WTC11 (cell line): ENCODE measurements around the gene SYN1. TPM values are rescaled to one million over a fixed set of nuclear protein-coding genes. Genes with fewer than 3 reads are reported as not detected.
A peak's percentile ranks its signal among the peaks of the same experiment; 100 is the strongest.

Source experiments
- ATAC-seq: fragments of 200-7000 bp; cut with Tn5 transposase; 2 replicates; pipeline ENCODE4 v1.10.0; 2021; ENCODE audit warnings: mild to moderate bottlenecking, moderate library complexity
- CTCF ChIA-PET: fragments of 300-600 bp; sonication (Branson Sonifier 250); formaldehyde crosslinking; loops from one replicate; lab custom pipeline; 2021; ENCODE audit warnings: antibody characterized with exemption; lab: Charles Lee
- POLR2A ChIA-PET: fragments of 350-600 bp; sonication (Branson Sonifier 250); formaldehyde crosslinking; loops from one replicate; lab custom pipeline; 2021; ENCODE audit warnings: antibody characterized with exemption; lab: Charles Lee
- DNase-seq: peaks from one replicate; pipeline ENCODE4 v3.0.0; 2021; ENCODE audit warnings: low spot score
- H3K27ac Mint-ChIP-seq: 2 replicates; pipeline ENCODE4 v1.8.0; 2021; ENCODE audit warnings: mixed read lengths
- H3K27me3 Mint-ChIP-seq: 2 replicates; pipeline ENCODE4 v1.8.0; 2021; ENCODE audit warnings: low read depth, mild to moderate bottlenecking, moderate library complexity, mixed read lengths
- H3K36me3 Mint-ChIP-seq: 2 replicates; pipeline ENCODE4 v1.8.0; 2021; ENCODE audit warnings: mixed read lengths
- H3K4me1 Mint-ChIP-seq: 2 replicates; pipeline ENCODE4 v1.8.0; 2022; ENCODE audit warnings: mixed read lengths
- H3K4me3 Mint-ChIP-seq: 2 replicates; pipeline ENCODE4 v1.8.0; 2021; ENCODE audit warnings: mild to moderate bottlenecking, moderate library complexity, mixed read lengths
- H3K9me3 Mint-ChIP-seq: 2 replicates; pipeline ENCODE4 v1.8.0; 2021; ENCODE audit warnings: mixed read lengths
- ATF6 ChIP-seq: sonication (generic); formaldehyde crosslinking; IDR thresholded peaks from 2 replicates; pipeline ENCODE4 v1.8.1; 2023; ENCODE audit warnings: mild to moderate bottlenecking, missing genetic modification reagents
- CBFB ChIP-seq: sonication (generic); formaldehyde crosslinking; IDR thresholded peaks from 2 replicates; pipeline ENCODE4 v1.8.1; 2022; ENCODE audit warnings: mild to moderate bottlenecking, low read depth, missing genetic modification reagents
- EMX1 ChIP-seq: fragments of 250-450 bp; sonication (Bioruptor Pico); IDR thresholded peaks from 2 replicates; pipeline ENCODE4 v1.8.0; 2021; ENCODE audit warnings: mild to moderate bottlenecking
- ERG ChIP-seq: fragments of 250-450 bp; sonication (Bioruptor Pico); IDR thresholded peaks from 2 replicates; pipeline ENCODE4 v1.8.0; 2021; ENCODE audit warnings: mild to moderate bottlenecking
- ETV6 ChIP-seq: sonication (generic); formaldehyde crosslinking; IDR thresholded peaks from 2 replicates; pipeline ENCODE4 v1.8.1; 2022; ENCODE audit warnings: mild to moderate bottlenecking, missing genetic modification reagents
- GABPB1 ChIP-seq: sonication (generic); formaldehyde crosslinking; IDR thresholded peaks from 2 replicates; pipeline ENCODE4 v1.8.1; 2023; ENCODE audit warnings: mild to moderate bottlenecking, missing genetic modification reagents
- JAZF1 ChIP-seq: fragments of 250-450 bp; sonication (Bioruptor Pico); IDR thresholded peaks from 2 replicates; pipeline ENCODE4 v1.9.0; 2021; ENCODE audit warnings: moderate library complexity, mild to moderate bottlenecking, inconsistent platforms
- KAT7 ChIP-seq: sonication (generic); formaldehyde crosslinking; IDR thresholded peaks from 2 replicates; pipeline ENCODE4 v1.8.1; 2023; ENCODE audit warnings: missing genetic modification reagents, mild to moderate bottlenecking, borderline replicate concordance
- MLX ChIP-seq: sonication (generic); formaldehyde crosslinking; IDR thresholded peaks from 2 replicates; pipeline ENCODE4 v1.8.1; 2023; ENCODE audit warnings: mild to moderate bottlenecking, missing genetic modification reagents, moderate library complexity
- MXD4 ChIP-seq: fragments of 250-450 bp; sonication (Bioruptor Pico); IDR thresholded peaks from 2 replicates; pipeline ENCODE4 v1.8.0; 2021; ENCODE audit warnings: mild to moderate bottlenecking, moderate library complexity, borderline replicate concordance
- NR2C2 ChIP-seq: sonication (generic); formaldehyde crosslinking; IDR thresholded peaks from 2 replicates; pipeline ENCODE4 v1.8.0; 2022; ENCODE audit warnings: mild to moderate bottlenecking, missing genetic modification reagents
- PRRX2 ChIP-seq: fragments of 250-450 bp; sonication (Bioruptor Pico); IDR thresholded peaks from 2 replicates; pipeline ENCODE4 v1.8.0; 2021; ENCODE audit warnings: mild to moderate bottlenecking
- SOX15 ChIP-seq: fragments of 250-450 bp; sonication (Bioruptor Pico); IDR thresholded peaks from 2 replicates; pipeline ENCODE4 v1.9.0; 2021; ENCODE audit warnings: mild to moderate bottlenecking
- SP1 ChIP-seq: sonication (generic); formaldehyde crosslinking; conservative IDR thresholded peaks from 2 replicates; pipeline ENCODE4 v1.8.1; 2022; ENCODE audit warnings: missing genetic modification reagents
- TCF7 ChIP-seq: sonication (generic); formaldehyde crosslinking; IDR thresholded peaks from 2 replicates; pipeline ENCODE4 v1.8.0; 2022; ENCODE audit warnings: mild to moderate bottlenecking, low read depth, missing genetic modification reagents, moderate library complexity
- TEAD1 ChIP-seq: sonication (generic); formaldehyde crosslinking; IDR thresholded peaks from 2 replicates; pipeline ENCODE4 v1.8.0; 2022; ENCODE audit warnings: mild to moderate bottlenecking, missing genetic modification reagents
- ZNF121 ChIP-seq: sonication (generic); formaldehyde crosslinking; IDR thresholded peaks from 2 replicates; pipeline ENCODE4 v1.8.0; 2023; ENCODE audit warnings: missing genetic modification reagents
- ZNF138 ChIP-seq: sonication (generic); formaldehyde crosslinking; conservative IDR thresholded peaks from 2 replicates; pipeline ENCODE4 v1.8.1; 2022; ENCODE audit warnings: mild to moderate bottlenecking, moderate library complexity, missing genetic modification reagents
- ZNF219 ChIP-seq: sonication (generic); formaldehyde crosslinking; IDR thresholded peaks from 2 replicates; pipeline ENCODE4 v1.8.0; 2023; ENCODE audit warnings: missing genetic modification reagents, mild to moderate bottlenecking, borderline replicate concordance
- ZNF317 ChIP-seq: sonication (generic); formaldehyde crosslinking; IDR thresholded peaks from 2 replicates; pipeline ENCODE4 v1.8.1; 2023; ENCODE audit warnings: low read depth, mild to moderate bottlenecking, moderate library complexity, missing genetic modification reagents, borderline replicate concordance
- ZNF532 ChIP-seq: fragments of 250-450 bp; sonication (Bioruptor Pico); IDR thresholded peaks from 2 replicates; pipeline ENCODE4 v1.9.0; 2021; ENCODE audit warnings: mild to moderate bottlenecking, borderline replicate concordance
- total RNA-seq: library from RNA; stranded (reverse); gene quantifications from 3 replicates; pipeline ENCODE4 v1.2.3, GENCODE V29; 2021
- TF ChIP-seq, protein P1 (sequence below): sonication (generic); formaldehyde crosslinking; conservative IDR thresholded peaks from 2 replicates; pipeline ENCODE4 v1.8.1; 2023; ENCODE audit warnings: mild to moderate bottlenecking, low read depth, missing genetic modification reagents, moderate library complexity
- TF ChIP-seq, protein P2 (sequence below): fragments of 250-450 bp; sonication (Bioruptor Pico); IDR thresholded peaks from 2 replicates; pipeline ENCODE4 v1.9.0; 2021; ENCODE audit warnings: mild to moderate bottlenecking
- TF ChIP-seq, protein P3 (sequence below): fragments of 250-450 bp; sonication (Bioruptor Pico); IDR thresholded peaks from 2 replicates; pipeline ENCODE4 v1.9.0; 2021; ENCODE audit warnings: mild to moderate bottlenecking

SYN1 gene
- total RNA-seq, 1 experiment from 2014 or later: 7.1 TPM

GRCh38 chrX:47658684-47659420 is 39.2 kb upstream of the SYN1 start, which contains the start of gene UXT:
Gene UXT (minus strand): TSS chrX:47659180. CDS start chrX:47658927, 253 bp downstream.
- Mint-ChIP-seq H3K4me1 (no peaks in the 10 kb centered on the region), H3K27me3 (peaks cover 18% of the 10 kb centered on the region), H3K27ac (peak within 1 kb of the TSS; percentile 98), H3K36me3 (peaks cover 21% of the 10 kb centered on the region), H3K4me3 (peak within 1 kb of the TSS; percentile 85), H3K9me3 (peaks cover 3% of the 10 kb centered on the region; the same call in 1 of the 2 replicates)
- DNase-seq (peak; percentile 91), ATAC-seq (peak; percentile 95)
- POLR2A ChIA-PET: no interaction called here
- CTCF ChIA-PET: no interaction called here
- TF ChIP-seq JAZF1 (CRISPR knock-in tag): no peak
- TF ChIP-seq ZNF317 (CRISPR knock-in tag): no peak
- no peak for TF ChIP-seq TCF7 (CRISPR knock-in tag)
- no peak for TF ChIP-seq ZNF121 (CRISPR knock-in tag)
- TF ChIP-seq KAT7 (CRISPR knock-in tag): no peak
- TF ChIP-seq, protein P1, sequence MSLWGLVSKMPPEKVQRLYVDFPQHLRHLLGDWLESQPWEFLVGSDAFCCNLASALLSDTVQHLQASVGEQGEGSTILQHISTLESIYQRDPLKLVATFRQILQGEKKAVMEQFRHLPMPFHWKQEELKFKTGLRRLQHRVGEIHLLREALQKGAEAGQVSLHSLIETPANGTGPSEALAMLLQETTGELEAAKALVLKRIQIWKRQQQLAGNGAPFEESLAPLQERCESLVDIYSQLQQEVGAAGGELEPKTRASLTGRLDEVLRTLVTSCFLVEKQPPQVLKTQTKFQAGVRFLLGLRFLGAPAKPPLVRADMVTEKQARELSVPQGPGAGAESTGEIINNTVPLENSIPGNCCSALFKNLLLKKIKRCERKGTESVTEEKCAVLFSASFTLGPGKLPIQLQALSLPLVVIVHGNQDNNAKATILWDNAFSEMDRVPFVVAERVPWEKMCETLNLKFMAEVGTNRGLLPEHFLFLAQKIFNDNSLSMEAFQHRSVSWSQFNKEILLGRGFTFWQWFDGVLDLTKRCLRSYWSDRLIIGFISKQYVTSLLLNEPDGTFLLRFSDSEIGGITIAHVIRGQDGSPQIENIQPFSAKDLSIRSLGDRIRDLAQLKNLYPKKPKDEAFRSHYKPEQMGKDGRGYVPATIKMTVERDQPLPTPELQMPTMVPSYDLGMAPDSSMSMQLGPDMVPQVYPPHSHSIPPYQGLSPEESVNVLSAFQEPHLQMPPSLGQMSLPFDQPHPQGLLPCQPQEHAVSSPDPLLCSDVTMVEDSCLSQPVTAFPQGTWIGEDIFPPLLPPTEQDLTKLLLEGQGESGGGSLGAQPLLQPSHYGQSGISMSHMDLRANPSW (CRISPR knock-in tag): no peak
- no peak for TF ChIP-seq TEAD1
- TF ChIP-seq ERG (CRISPR knock-in tag): no peak
- no peak for TF ChIP-seq ZNF219 (CRISPR knock-in tag)
- no peak; the same call in 1 of the 2 replicates for TF ChIP-seq ETV6 (CRISPR knock-in tag)
- no peak for TF ChIP-seq ATF6
- TF ChIP-seq, protein P2, sequence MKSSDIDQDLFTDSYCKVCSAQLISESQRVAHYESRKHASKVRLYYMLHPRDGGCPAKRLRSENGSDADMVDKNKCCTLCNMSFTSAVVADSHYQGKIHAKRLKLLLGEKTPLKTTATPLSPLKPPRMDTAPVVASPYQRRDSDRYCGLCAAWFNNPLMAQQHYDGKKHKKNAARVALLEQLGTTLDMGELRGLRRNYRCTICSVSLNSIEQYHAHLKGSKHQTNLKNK: no peak
- TF ChIP-seq ZNF532 (CRISPR knock-in tag): no peak
- no peak for TF ChIP-seq MLX (CRISPR knock-in tag)
- TF ChIP-seq NR2C2 (CRISPR knock-in tag): no peak
- TF ChIP-seq EMX1: no peak
- TF ChIP-seq SP1 (CRISPR knock-in tag): peak; percentile 84
- peak; percentile 77 for TF ChIP-seq GABPB1 (CRISPR knock-in tag)
- no peak for TF ChIP-seq MXD4
- TF ChIP-seq SOX15 (CRISPR knock-in tag): no peak
- TF ChIP-seq CBFB (CRISPR knock-in tag): no peak
- TF ChIP-seq, protein P3, sequence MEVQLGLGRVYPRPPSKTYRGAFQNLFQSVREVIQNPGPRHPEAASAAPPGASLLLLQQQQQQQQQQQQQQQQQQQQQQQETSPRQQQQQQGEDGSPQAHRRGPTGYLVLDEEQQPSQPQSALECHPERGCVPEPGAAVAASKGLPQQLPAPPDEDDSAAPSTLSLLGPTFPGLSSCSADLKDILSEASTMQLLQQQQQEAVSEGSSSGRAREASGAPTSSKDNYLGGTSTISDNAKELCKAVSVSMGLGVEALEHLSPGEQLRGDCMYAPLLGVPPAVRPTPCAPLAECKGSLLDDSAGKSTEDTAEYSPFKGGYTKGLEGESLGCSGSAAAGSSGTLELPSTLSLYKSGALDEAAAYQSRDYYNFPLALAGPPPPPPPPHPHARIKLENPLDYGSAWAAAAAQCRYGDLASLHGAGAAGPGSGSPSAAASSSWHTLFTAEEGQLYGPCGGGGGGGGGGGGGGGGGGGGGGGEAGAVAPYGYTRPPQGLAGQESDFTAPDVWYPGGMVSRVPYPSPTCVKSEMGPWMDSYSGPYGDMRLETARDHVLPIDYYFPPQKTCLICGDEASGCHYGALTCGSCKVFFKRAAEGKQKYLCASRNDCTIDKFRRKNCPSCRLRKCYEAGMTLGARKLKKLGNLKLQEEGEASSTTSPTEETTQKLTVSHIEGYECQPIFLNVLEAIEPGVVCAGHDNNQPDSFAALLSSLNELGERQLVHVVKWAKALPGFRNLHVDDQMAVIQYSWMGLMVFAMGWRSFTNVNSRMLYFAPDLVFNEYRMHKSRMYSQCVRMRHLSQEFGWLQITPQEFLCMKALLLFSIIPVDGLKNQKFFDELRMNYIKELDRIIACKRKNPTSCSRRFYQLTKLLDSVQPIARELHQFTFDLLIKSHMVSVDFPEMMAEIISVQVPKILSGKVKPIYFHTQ (CRISPR knock-in tag): no peak
- TF ChIP-seq ZNF138: no peak
- no peak for TF ChIP-seq PRRX2
